GM19397 (cell line): ENCODE results near the gene DNAJC16.
"Not testable (repeated sequence)": the region's sequence is repeated elsewhere in the genome, so short reads cannot be mapped to it uniquely, and the experiment has no call there.

ENCODE experiments used
- ATAC-seq: cut with Tn5 transposase; IDR thresholded peaks from one replicate; pipeline ENCODE4 v1.9.1; 2021; ENCODE audit warnings: mild to moderate bottlenecking, moderate library complexity; ENCODE audit not compliant: unreplicated experiment

The DNAJC16 gene

GRCh38 chr1:15526490-15527339 lies at the start of gene DNAJC16:
DNAJC16 (plus strand) TSS chr1:15526848; CDS start chr1:15529106, 2,258 bp downstream.
- peak; percentile 47 for ATAC-seq

GRCh38 chr1:15476927-15477326 lies 49.7 kb upstream of the DNAJC16 start:
- no peak for ATAC-seq

- ATAC-seq: no peak
Observed at GRCh38 chr1:15477646-15478212, 48.9 kb upstream of the DNAJC16 start.

GRCh38 chr1:15479654-15480347 lies 46.8 kb upstream of the DNAJC16 start:
- ATAC-seq: no peak

GRCh38 chr1:15482455-15482854 lies 44.2 kb upstream of the DNAJC16 start:
- not testable (repeated sequence) for ATAC-seq

GRCh38 chr1:15482983-15483543 lies 43.6 kb upstream of the DNAJC16 start:
- not testable (repeated sequence) for ATAC-seq

GRCh38 chr1:15483971-15484370 lies 42.7 kb upstream of the DNAJC16 start:
- ATAC-seq: no peak

- ATAC-seq: not testable (repeated sequence)
Observed at GRCh38 chr1:15484443-15484842, 42.2 kb upstream of the DNAJC16 start.

- ATAC-seq: no peak
Observed at GRCh38 chr1:15485636-15486035, 41.0 kb upstream of the DNAJC16 start.

GRCh38 chr1:15486844-15487610 lies 39.6 kb upstream of the DNAJC16 start:
- not testable (repeated sequence) for ATAC-seq

- no peak for ATAC-seq
Observed at GRCh38 chr1:15488371-15488770, 38.3 kb upstream of the DNAJC16 start.

GRCh38 chr1:15489052-15489736 lies 37.5 kb upstream of the DNAJC16 start:
- no peak for ATAC-seq

GRCh38 chr1:15491010-15491409 lies 35.6 kb upstream of the DNAJC16 start:
- not testable (repeated sequence) for ATAC-seq

GRCh38 chr1:15492596-15492995 lies 34.1 kb upstream of the DNAJC16 start:
- ATAC-seq: no peak

- ATAC-seq: no peak
Observed at GRCh38 chr1:15493869-15494390, 32.7 kb upstream of the DNAJC16 start.

- no peak for ATAC-seq
Observed at GRCh38 chr1:15500184-15501178, 26.2 kb upstream of the DNAJC16 start.

GRCh38 chr1:15501208-15502032 lies 25.2 kb upstream of the DNAJC16 start:
- no peak for ATAC-seq

- no peak for ATAC-seq
Observed at GRCh38 chr1:15504436-15504835, 22.2 kb upstream of the DNAJC16 start.
